LNCAP (cell line): ENCODE measurements around the gene TPTE.

Experiments
- CTCF ChIP-seq: fragments of 450-650 bp; IDR thresholded peaks from 2 replicates; pipeline ENCODE4 v1.5.1; 2017; ENCODE audit warnings: mild to moderate bottlenecking

The TPTE gene

GRCh38 chr21:10521091-10521598, at the start of gene TPTE:
TSS of gene TPTE (plus strand) at chr21:10521583. CDS start at chr21:10538724, 17,141 bp downstream.
- TF ChIP-seq CTCF, result no peak

GRCh38 chr21:10511116-10511515, 10.3 kb upstream of the TPTE start:
- no peak for TF ChIP-seq CTCF

GRCh38 chr21:10539956-10540355, 18.6 kb downstream of the TPTE start:
- TF ChIP-seq CTCF, result no peak

GRCh38 chr21:10575311-10575667, 53.9 kb downstream of the TPTE start:
- no peak for TF ChIP-seq CTCF

GRCh38 chr21:10616535-10616934, 95.2 kb downstream of the TPTE start:
- TF ChIP-seq CTCF, result no peak

- no peak for TF ChIP-seq CTCF
Observed at GRCh38 chr21:10627316-10627863, 106.0 kb downstream of the TPTE start.

GRCh38 chr21:10639123-10639522, 117.7 kb downstream of the TPTE start:
- TF ChIP-seq CTCF, result no peak

- no peak for TF ChIP-seq CTCF
Observed at GRCh38 chr21:10640446-10640845, 119.1 kb downstream of the TPTE start.
